GM19238 (cell line): Measurements from ENCODE around the gene LDLR.
A peak's percentile ranks its signal among the peaks of the same experiment; 100 is the strongest.

Source experiments
- DNase-seq: peaks from one replicate; pipeline ENCODE4 v3.0.0; 2011; ENCODE audit warnings: low spot score; ENCODE audit not compliant: insufficient read length

LDLR gene

GRCh38 chr19:11089254-11090013 is at the start of gene LDLR:
Gene LDLR (plus strand): TSS chr19:11089463. CDS start chr19:11089549, 86 bp downstream.
- peak; percentile 69 for DNase-seq

GRCh38 chr19:11041194-11041593 is 48.1 kb upstream of the LDLR start:
- no peak for DNase-seq

GRCh38 chr19:11041966-11042627 is 47.2 kb upstream of the LDLR start:
- DNase-seq: no peak

- DNase-seq: no peak
Observed at GRCh38 chr19:11044431-11044830, 44.8 kb upstream of the LDLR start.

GRCh38 chr19:11045536-11045935 is 43.7 kb upstream of the LDLR start:
- DNase-seq: no peak

GRCh38 chr19:11046605-11047354 is 42.5 kb upstream of the LDLR start:
- DNase-seq: no peak

- no peak for DNase-seq
Observed at GRCh38 chr19:11047866-11048265, 41.4 kb upstream of the LDLR start.

- DNase-seq: no peak
Observed at GRCh38 chr19:11050323-11051114, 38.7 kb upstream of the LDLR start.

GRCh38 chr19:11053817-11054195 is 35.5 kb upstream of the LDLR start:
- no peak for DNase-seq

GRCh38 chr19:11054200-11054599 is 35.1 kb upstream of the LDLR start:
- no peak for DNase-seq

- DNase-seq: no peak
Observed at GRCh38 chr19:11054628-11055027, 34.6 kb upstream of the LDLR start.

GRCh38 chr19:11058246-11059030 is 30.8 kb upstream of the LDLR start:
- DNase-seq: no peak

GRCh38 chr19:11059511-11060358 is 29.5 kb upstream of the LDLR start:
- DNase-seq: no peak

GRCh38 chr19:11061952-11062351 is 27.3 kb upstream of the LDLR start:
- DNase-seq: no peak

- DNase-seq: no peak
Observed at GRCh38 chr19:11063434-11063833, 25.8 kb upstream of the LDLR start.

- no peak for DNase-seq
Observed at GRCh38 chr19:11064831-11065303, 24.4 kb upstream of the LDLR start.

- DNase-seq: no peak
Observed at GRCh38 chr19:11066326-11066725, 22.9 kb upstream of the LDLR start.

- DNase-seq: no peak
Observed at GRCh38 chr19:11067356-11068113, 21.7 kb upstream of the LDLR start.

- DNase-seq: no peak
Observed at GRCh38 chr19:11069561-11069960, 19.7 kb upstream of the LDLR start.
